ENCODE data around the gene SKAP1. TPM values are rescaled to one million over a fixed set of nuclear protein-coding genes. Genes with fewer than 3 reads are reported as not detected.

SKAP1 gene
- total RNA-seq, 1 experiment from 2014 or later, result 0.31 TPM

DNA sequence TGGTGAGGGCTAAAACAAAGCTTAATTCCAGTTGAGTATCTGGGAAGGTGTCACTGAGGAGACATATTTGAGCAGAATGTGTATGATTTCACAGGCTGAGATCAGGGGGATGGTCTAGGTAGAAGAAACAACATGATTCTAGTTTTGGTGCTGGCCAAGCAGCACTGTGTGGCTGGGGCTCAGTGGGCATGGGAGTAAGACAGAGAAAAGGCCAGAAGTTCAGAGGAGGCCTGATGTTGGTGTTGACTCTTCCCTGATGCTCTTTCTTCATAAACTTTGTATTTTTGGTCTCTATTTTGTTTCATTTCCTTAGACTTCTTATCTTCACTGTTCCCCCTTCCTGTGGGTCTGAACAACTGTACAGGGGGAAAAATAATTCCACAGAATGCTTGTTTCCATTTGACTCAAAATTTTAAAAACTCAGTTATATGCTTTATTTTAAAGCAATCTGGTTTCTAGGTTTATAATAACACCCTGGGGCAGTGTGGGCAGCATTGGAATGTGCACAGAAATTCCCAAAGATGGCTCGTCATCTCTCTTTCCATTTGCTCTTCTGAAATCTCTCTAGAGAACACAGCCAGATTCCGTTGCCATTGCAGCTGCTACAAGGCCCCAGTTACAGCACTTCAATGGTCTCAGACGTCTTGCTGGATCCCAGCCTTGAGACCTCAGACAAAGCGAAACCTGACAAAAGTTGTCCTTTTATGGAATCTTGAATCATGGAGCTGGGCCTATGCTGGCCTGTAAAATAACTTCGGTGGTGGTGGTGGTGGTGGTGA, 254.1 kb downstream of the SKAP1 start:
- no TSS peak for BruUV-seq (replicated peaks)
- Histone ChIP-seq H3K9me2 (ENCODE audit: insufficient read depth) (no peaks in the 10 kb centered on the region), H3K36me3 (ENCODE audit: low read depth) (no peaks in the 10 kb centered on the region), H3K79me2 (ENCODE audit: low read depth) (no peaks in the 10 kb centered on the region), H3F3A (ENCODE audit: insufficient read depth, low read depth) (no peaks in the 10 kb centered on the region), H3K27me3 (ENCODE audit: insufficient read depth, low read depth) (no peaks in the 10 kb centered on the region), H3K27ac (no peak overlapping the region), H3K4me3 (no peak overlapping the region), H3K4me2 (no peak overlapping the region), H3K9me3 (ENCODE audit: insufficient read depth, low read depth) (no peaks in the 10 kb centered on the region), H4K20me1 (ENCODE audit: insufficient read depth) (no peaks in the 10 kb centered on the region), H2AFZ (no peak overlapping the region), H3K4me1 (replicated peaks; ENCODE audit: insufficient read depth) (no peaks in the 10 kb centered on the region)
- ChIA-PET CTCF (no interaction called here), POLR2A (ENCODE audit: unreplicated experiment) (no interaction called here)
- TF ChIP-seq EZH2 (IDR thresholded peaks at IDR 0.05; ENCODE audit: low read depth), result no peak
- TF ChIP-seq, protein P1, sequence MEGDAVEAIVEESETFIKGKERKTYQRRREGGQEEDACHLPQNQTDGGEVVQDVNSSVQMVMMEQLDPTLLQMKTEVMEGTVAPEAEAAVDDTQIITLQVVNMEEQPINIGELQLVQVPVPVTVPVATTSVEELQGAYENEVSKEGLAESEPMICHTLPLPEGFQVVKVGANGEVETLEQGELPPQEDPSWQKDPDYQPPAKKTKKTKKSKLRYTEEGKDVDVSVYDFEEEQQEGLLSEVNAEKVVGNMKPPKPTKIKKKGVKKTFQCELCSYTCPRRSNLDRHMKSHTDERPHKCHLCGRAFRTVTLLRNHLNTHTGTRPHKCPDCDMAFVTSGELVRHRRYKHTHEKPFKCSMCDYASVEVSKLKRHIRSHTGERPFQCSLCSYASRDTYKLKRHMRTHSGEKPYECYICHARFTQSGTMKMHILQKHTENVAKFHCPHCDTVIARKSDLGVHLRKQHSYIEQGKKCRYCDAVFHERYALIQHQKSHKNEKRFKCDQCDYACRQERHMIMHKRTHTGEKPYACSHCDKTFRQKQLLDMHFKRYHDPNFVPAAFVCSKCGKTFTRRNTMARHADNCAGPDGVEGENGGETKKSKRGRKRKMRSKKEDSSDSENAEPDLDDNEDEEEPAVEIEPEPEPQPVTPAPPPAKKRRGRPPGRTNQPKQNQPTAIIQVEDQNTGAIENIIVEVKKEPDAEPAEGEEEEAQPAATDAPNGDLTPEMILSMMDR (conservative IDR thresholded peaks at IDR 0.05), result no peak
- DNase-seq, result no peak
- intact Hi-C loops (cut with micrococcal nuclease; ENCODE audit: unreplicated experiment), result no loop called here

DNA sequence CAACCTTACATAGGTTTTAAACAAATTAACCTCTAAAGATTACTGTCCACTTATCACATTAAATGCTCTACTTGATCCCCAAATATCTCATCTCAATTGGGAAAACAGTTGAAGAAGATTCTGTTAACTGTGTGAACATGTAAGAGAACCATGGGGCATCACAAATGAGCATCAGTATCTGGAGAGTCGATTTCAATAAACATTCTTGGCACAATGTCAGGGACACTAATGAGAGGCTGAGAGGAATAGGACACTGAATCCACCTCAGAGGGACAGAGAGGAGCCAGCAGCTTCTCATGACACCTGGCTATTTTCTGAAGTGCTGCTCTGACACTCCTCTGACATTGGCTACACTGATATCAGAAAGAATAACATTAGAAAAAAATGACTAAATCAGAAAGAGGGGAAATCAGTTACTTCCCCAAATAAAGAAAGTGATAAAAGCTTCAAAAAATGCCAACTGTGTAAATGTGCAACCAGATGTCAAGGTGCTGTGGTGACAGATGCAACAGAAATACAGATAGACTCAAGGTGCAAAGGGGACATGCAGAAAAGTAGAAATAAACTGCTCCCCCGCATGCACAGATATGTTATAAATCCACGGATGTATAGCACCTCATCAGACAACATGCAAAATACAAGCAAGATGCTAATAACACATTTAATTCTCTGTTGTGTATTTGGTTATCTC, 255.0 kb downstream of the SKAP1 start:
- Histone ChIP-seq H3K9me2 (ENCODE audit: insufficient read depth) (no peaks in the 10 kb centered on the region), H3K79me2 (ENCODE audit: low read depth) (no peaks in the 10 kb centered on the region), H3K9me3 (ENCODE audit: insufficient read depth, low read depth) (no peaks in the 10 kb centered on the region), H2AFZ (no peak overlapping the region), H3K4me2 (no peak overlapping the region), H3K27ac (no peak overlapping the region), H3K4me1 (replicated peaks; ENCODE audit: insufficient read depth) (no peaks in the 10 kb centered on the region), H3F3A (ENCODE audit: insufficient read depth, low read depth) (no peaks in the 10 kb centered on the region), H4K20me1 (ENCODE audit: insufficient read depth) (no peaks in the 10 kb centered on the region), H3K27me3 (ENCODE audit: insufficient read depth, low read depth) (no peaks in the 10 kb centered on the region), H3K36me3 (ENCODE audit: low read depth) (no peaks in the 10 kb centered on the region), H3K4me3 (no peak overlapping the region)
- ChIA-PET CTCF (no interaction called here), POLR2A (ENCODE audit: unreplicated experiment) (no interaction called here)
- no TSS peak for BruUV-seq (replicated peaks)
- intact Hi-C loops (cut with micrococcal nuclease; ENCODE audit: unreplicated experiment), result no loop called here
- TF ChIP-seq, protein P1 (conservative IDR thresholded peaks at IDR 0.05), result no peak
- TF ChIP-seq EZH2 (IDR thresholded peaks at IDR 0.05; ENCODE audit: low read depth), result no peak
- DNase-seq, result no peak

DNA sequence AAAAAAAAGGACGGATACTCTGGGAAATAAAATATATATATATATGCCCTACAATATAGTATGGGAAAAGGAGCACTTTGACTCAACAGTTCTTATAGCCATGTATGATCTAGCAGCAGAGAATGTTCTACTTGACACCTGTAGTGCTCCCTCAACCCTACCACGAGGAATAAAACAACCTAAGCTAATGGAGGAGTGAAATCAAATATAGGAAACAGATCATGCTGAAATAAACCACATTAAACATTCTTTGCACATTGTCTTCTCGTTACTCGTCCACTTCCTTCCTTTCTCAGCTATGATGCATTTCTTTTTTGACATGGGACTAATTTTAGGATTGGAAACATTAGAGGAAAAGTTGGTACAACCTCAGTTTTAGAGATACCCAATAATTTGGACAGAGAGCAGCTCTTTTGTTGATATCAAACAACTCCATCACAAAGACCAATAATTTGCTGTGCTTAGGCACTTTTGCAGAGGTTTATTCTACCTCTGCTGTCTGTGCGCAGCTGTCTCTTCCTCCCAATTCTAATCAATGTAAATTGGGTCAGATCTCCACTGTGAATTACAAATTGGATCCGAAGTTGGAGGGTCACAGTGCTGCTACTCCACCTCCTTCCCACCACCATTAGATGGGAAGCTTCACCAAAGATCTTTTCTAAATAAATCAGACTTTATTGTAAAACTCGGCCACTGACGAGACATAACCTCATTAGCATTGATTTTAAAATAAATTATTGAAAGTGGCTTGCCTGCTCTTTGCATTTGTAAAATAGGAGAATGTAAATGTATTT, 256.6 kb downstream of the SKAP1 start:
- no peak for TF ChIP-seq EZH2 (IDR thresholded peaks at IDR 0.05; ENCODE audit: low read depth)
- TF ChIP-seq, protein P1 (conservative IDR thresholded peaks at IDR 0.05), result no peak
- Histone ChIP-seq H3K79me2 (ENCODE audit: low read depth) (no peaks in the 10 kb centered on the region), H3K9me2 (ENCODE audit: insufficient read depth) (no peaks in the 10 kb centered on the region), H3K4me2 (no peak overlapping the region), H3K9me3 (ENCODE audit: insufficient read depth, low read depth) (no peaks in the 10 kb centered on the region), H3K36me3 (ENCODE audit: low read depth) (no peaks in the 10 kb centered on the region), H3K27ac (no peak overlapping the region), H3K4me3 (no peak overlapping the region), H3F3A (ENCODE audit: insufficient read depth, low read depth) (no peaks in the 10 kb centered on the region), H4K20me1 (ENCODE audit: insufficient read depth) (no peaks in the 10 kb centered on the region), H3K4me1 (replicated peaks; ENCODE audit: insufficient read depth) (no peaks in the 10 kb centered on the region), H2AFZ (no peak overlapping the region; the same call in 1 of the 2 replicates), H3K27me3 (ENCODE audit: insufficient read depth, low read depth) (0 out of 2 replicates have a peak, but pooled peaks cover 4% of the 10 kb centered on the region)
- no TSS peak for BruUV-seq (replicated peaks)
- no peak for DNase-seq
- intact Hi-C loops (cut with micrococcal nuclease; ENCODE audit: unreplicated experiment), result no loop called here
- ChIA-PET POLR2A (ENCODE audit: unreplicated experiment) (interaction anchor here (0.7 kb wide), 1 partner anchor 14 kb away, joined by 12 read pairs; no protein-coding TSS in a partner anchor), CTCF (interaction anchor here (0.5 kb wide), 1 partner anchor 19 kb away, joined by 3 read pairs; no protein-coding TSS in a partner anchor)
